BLaER1 (cell line): ENCODE measurements around the gene LZTFL1.
A peak's percentile ranks its signal among the peaks of the same experiment; 100 is the strongest.

ENCODE experiments used
- H3K27ac ChIP-seq: shearing (Covaris generic); formaldehyde crosslinking; 2 replicates; pipeline ENCODE4 v1.8.1; 2022
- H3K27me3 ChIP-seq: shearing (Covaris generic); formaldehyde crosslinking; 2 replicates; pipeline ENCODE4 v1.8.1; 2022
- H3K36me3 ChIP-seq: shearing (Covaris generic); formaldehyde crosslinking; 2 replicates; pipeline ENCODE4 v1.8.1; 2022
- H3K4me1 ChIP-seq: shearing (Covaris generic); formaldehyde crosslinking; 2 replicates; pipeline ENCODE4 v1.8.1; 2022
- H3K4me2 ChIP-seq: shearing (Covaris generic); formaldehyde crosslinking; 2 replicates; pipeline ENCODE4 v1.8.1; 2022
- H3K4me3 ChIP-seq: shearing (Covaris generic); formaldehyde crosslinking; 2 replicates; pipeline ENCODE4 v1.8.1; 2022
- H3K9ac ChIP-seq: shearing (Covaris generic); formaldehyde crosslinking; 2 replicates; pipeline ENCODE4 v1.8.1; 2022
- H3K9me3 ChIP-seq: shearing (Covaris generic); formaldehyde crosslinking; 2 replicates; pipeline ENCODE4 v1.8.1; 2022
- H4K20me1 ChIP-seq: shearing (Covaris generic); formaldehyde crosslinking; 2 replicates; pipeline ENCODE4 v1.8.1; 2022
- Cebpa-rat ChIP-seq: shearing (Covaris generic); IDR thresholded peaks from 2 replicates; pipeline ENCODE4 v1.8.1; 2022

LZTFL1 gene

GRCh38 chr3:45841757-45842491, at the start of gene LZTFL1:
LZTFL1 (minus strand) TSS chr3:45842119; CDS start chr3:45841991, 128 bp downstream.
- Histone ChIP-seq H3K27ac (peak within 1 kb of the TSS; percentile 72), H3K27me3 (no peaks in the 10 kb centered on the region), H3K9ac (peak within 1 kb of the TSS; percentile 82), H4K20me1 (0 out of 2 replicates have a peak, but pooled peaks cover 9% of the 10 kb centered on the region), H3K4me2 (peak within 1 kb of the TSS; percentile 94), H3K36me3 (peaks cover 9% of the 10 kb centered on the region; the same call in 1 of the 2 replicates), H3K4me1 (peaks cover 15% of the 10 kb centered on the region), H3K4me3 (peak within 1 kb of the TSS; percentile 91), H3K9me3 (no peaks in the 10 kb centered on the region)
- peak; percentile 100 for TF ChIP-seq Cebpa-rat

GRCh38 chr3:45890405-45890804, 48.5 kb upstream of the LZTFL1 start:
- no peak overlapping the region for H3K27ac ChIP-seq
- no peaks in the 10 kb centered on the region for H3K36me3 ChIP-seq
- H3K4me1 ChIP-seq: peaks cover 40% of the 10 kb centered on the region
- no peaks in the 10 kb centered on the region for H4K20me1 ChIP-seq
- no peak overlapping the region for H3K9ac ChIP-seq
- H3K4me2 ChIP-seq: peak overlapping the region; percentile 57
- H3K9me3 ChIP-seq: no peaks in the 10 kb centered on the region
- H3K4me3 ChIP-seq: no peak overlapping the region
- H3K27me3 ChIP-seq: no peaks in the 10 kb centered on the region
- no peak for TF ChIP-seq Cebpa-rat

- Histone ChIP-seq H4K20me1 (no peaks in the 10 kb centered on the region), H3K9ac (no peak overlapping the region), H3K4me2 (peak overlapping the region; percentile 42), H3K27me3 (no peaks in the 10 kb centered on the region), H3K27ac (no peak overlapping the region), H3K4me1 (peaks cover 40% of the 10 kb centered on the region), H3K4me3 (no peak overlapping the region), H3K36me3 (no peaks in the 10 kb centered on the region), H3K9me3 (no peaks in the 10 kb centered on the region)
- no peak for TF ChIP-seq Cebpa-rat
These were observed 47.4 kb upstream of the LZTFL1 start for GRCh38 chr3:45889337-45889736.

GRCh38 chr3:45887759-45888511, 46.0 kb upstream of the LZTFL1 start:
- TF ChIP-seq Cebpa-rat: no peak
- Histone ChIP-seq H4K20me1 (no peaks in the 10 kb centered on the region), H3K4me1 (peaks cover 39% of the 10 kb centered on the region)

GRCh38 chr3:45887285-45887684, 45.4 kb upstream of the LZTFL1 start:
- no peak for TF ChIP-seq Cebpa-rat
- Histone ChIP-seq H3K9ac (no peak overlapping the region), H3K4me1 (peaks cover 34% of the 10 kb centered on the region), H3K4me2 (no peak overlapping the region), H3K4me3 (no peak overlapping the region), H3K27ac (no peak overlapping the region), H3K27me3 (no peaks in the 10 kb centered on the region), H3K36me3 (no peaks in the 10 kb centered on the region), H4K20me1 (no peaks in the 10 kb centered on the region), H3K9me3 (no peaks in the 10 kb centered on the region)

More at GRCh38 chr3:45887759-45888511, 46.0 kb upstream of the LZTFL1 start:
- H3K9me3 ChIP-seq: no peaks in the 10 kb centered on the region
- H3K9ac ChIP-seq: no peak overlapping the region
- no peak overlapping the region for H3K27ac ChIP-seq
- no peaks in the 10 kb centered on the region for H3K27me3 ChIP-seq
- H3K4me2 ChIP-seq: no peak overlapping the region; the same call in 1 of the 2 replicates
- H3K36me3 ChIP-seq: no peaks in the 10 kb centered on the region
- H3K4me3 ChIP-seq: no peak overlapping the region

- Histone ChIP-seq H3K27ac (no peak within 1 kb of the TSS), H3K27me3 (no peaks in the 10 kb centered on the region), H4K20me1 (no peaks in the 10 kb centered on the region), H3K4me1 (peaks cover 27% of the 10 kb centered on the region), H3K4me3 (no peak within 1 kb of the TSS), H3K4me2 (no peak within 1 kb of the TSS), H3K9ac (no peak within 1 kb of the TSS), H3K9me3 (no peaks in the 10 kb centered on the region), H3K36me3 (no peaks in the 10 kb centered on the region)
- TF ChIP-seq Cebpa-rat: no peak
These were observed 44.2 kb upstream of the LZTFL1 start, which contains the start of gene CCR9 for GRCh38 chr3:45885979-45886705. CCR9 (plus strand) TSS chr3:45886543; CDS start chr3:45894934, 8,391 bp downstream.

- Histone ChIP-seq H4K20me1 (no peaks in the 10 kb centered on the region), H3K27me3 (no peaks in the 10 kb centered on the region)
These were observed 42.7 kb upstream of the LZTFL1 start for GRCh38 chr3:45884368-45885201.

GRCh38 chr3:45881078-45882022, 39.4 kb upstream of the LZTFL1 start:
- Histone ChIP-seq H3K4me1 (no peaks in the 10 kb centered on the region), H3K27ac (no peak overlapping the region), H3K9ac (no peak overlapping the region), H3K4me2 (no peak overlapping the region), H3K36me3 (no peaks in the 10 kb centered on the region), H3K4me3 (no peak overlapping the region), H3K9me3 (no peaks in the 10 kb centered on the region), H3K27me3 (no peaks in the 10 kb centered on the region), H4K20me1 (no peaks in the 10 kb centered on the region)
- no peak for TF ChIP-seq Cebpa-rat

More at GRCh38 chr3:45884368-45885201, 42.7 kb upstream of the LZTFL1 start:
- Histone ChIP-seq H3K9me3 (no peaks in the 10 kb centered on the region), H3K36me3 (no peaks in the 10 kb centered on the region), H3K4me1 (peaks cover 13% of the 10 kb centered on the region), H3K4me2 (no peak overlapping the region), H3K27ac (no peak overlapping the region), H3K4me3 (no peak overlapping the region), H3K9ac (no peak overlapping the region)
- TF ChIP-seq Cebpa-rat: no peak
